Heart left ventricle (tissue), 13 donors: Measurements from ENCODE around the gene SHTN1.

Experiments used
- POLR2A ChIP-seq, 2 donors: fragments of 450-650 bp; IDR thresholded peaks; one replicate each; pipeline ENCODE4 v1.6.1; 2017; ENCODE audit warnings: antibody characterized with exemption in 2 of 2, mild to moderate bottlenecking in 2 of 2, moderate library complexity in 2 of 2
- TF ChIP-seq, protein P1 (sequence below), 12 donors: fragments of 200-600 bp; sonication (generic) in 4 of 12; IDR thresholded peaks; one replicate each; pipeline versions ENCODE4 v1.5.0 to v1.8.0; 2018 to 2022; ENCODE audit warnings: antibody characterized with exemption in 12 of 12, mild to moderate bottlenecking in 5 of 12
- donor health status: ischemic (EF 13 %, LVEDD 7.1; RV severe dilation, severe dysfunction).
- donor health status: DM: no; HTN: yes; CAD: no.
- donor health status: DM: no; HTN: no; CAD: no.
- donor health status: ischemic (EF 25% LVEDD 6.9; RV normal size, moderate dysfunction).
- donor health status: ischemic (EF 25% LVEDD 5.7; RV mildly dilated, moderate dysfunction).
- donor health status: ischemic (EF 35%, LVEDD 5.7; RV mildly dilated, moderate dysfunction).
- donor health status: nonischemic (EF 11% LVEDD 7.7; RV severe dilation, severe dysfunction).
- donor health status: DM: yes; HTN: yes; CAD: no.
- donor health status: PGD.
- donor health status: ischemic (EF 29% LVEDD 5.4; RV normal size, mild dysfunction).
- donor health status: nonischemic (EF 23%, LVEDD 6.1; RV moderate dilation, normal function).

DNA sequence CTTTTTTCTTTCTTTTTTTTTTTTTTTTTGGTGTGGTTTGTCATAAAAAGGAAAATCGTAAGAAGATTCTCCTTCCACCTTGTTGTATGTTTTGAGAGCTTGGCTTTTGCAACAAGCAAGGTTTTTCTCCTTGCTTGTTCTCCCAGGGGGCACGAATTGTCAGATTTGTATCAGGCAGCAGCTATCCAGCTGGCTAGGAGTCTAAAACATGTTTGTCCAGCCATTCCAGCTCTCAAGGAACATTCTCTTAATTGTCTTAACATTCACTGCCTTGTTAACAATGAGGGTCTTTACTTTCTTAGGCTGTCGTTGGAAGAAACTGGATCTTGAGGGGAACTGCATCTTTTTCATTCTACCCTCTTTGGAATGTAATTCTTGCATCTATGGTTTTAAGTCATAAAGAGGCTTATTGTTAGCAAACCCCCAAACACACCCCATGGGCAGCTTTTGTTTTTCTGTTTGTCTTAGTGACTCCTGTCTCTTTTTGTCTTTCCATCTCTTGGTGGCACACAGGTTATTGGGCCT, 14.6 kb downstream of the SHTN1 start:
- TF ChIP-seq, protein P1, sequence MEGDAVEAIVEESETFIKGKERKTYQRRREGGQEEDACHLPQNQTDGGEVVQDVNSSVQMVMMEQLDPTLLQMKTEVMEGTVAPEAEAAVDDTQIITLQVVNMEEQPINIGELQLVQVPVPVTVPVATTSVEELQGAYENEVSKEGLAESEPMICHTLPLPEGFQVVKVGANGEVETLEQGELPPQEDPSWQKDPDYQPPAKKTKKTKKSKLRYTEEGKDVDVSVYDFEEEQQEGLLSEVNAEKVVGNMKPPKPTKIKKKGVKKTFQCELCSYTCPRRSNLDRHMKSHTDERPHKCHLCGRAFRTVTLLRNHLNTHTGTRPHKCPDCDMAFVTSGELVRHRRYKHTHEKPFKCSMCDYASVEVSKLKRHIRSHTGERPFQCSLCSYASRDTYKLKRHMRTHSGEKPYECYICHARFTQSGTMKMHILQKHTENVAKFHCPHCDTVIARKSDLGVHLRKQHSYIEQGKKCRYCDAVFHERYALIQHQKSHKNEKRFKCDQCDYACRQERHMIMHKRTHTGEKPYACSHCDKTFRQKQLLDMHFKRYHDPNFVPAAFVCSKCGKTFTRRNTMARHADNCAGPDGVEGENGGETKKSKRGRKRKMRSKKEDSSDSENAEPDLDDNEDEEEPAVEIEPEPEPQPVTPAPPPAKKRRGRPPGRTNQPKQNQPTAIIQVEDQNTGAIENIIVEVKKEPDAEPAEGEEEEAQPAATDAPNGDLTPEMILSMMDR (IDR thresholded peaks at IDR 0.05), result no peak
- TF ChIP-seq POLR2A (IDR thresholded peaks at IDR 0.05), result no peak
